IMR-90 (cell line): Measurements from ENCODE around the gene SESN2.

Source experiments
- BHLHE40 ChIP-seq: fragments of 150-350 bp; IDR thresholded peaks from 2 replicates; pipeline ENCODE4 v1.6.1; 2016; ENCODE audit warnings: mild to moderate bottlenecking, low read depth, low read length
- CEBPB ChIP-seq: IDR thresholded peaks from 2 replicates; pipeline ENCODE4 v1.6.1; 2012; ENCODE audit warnings: low read depth, low read length, improper control_type of control experiment
- CTCF ChIP-seq: conservative IDR thresholded peaks from 2 replicates; pipeline ENCODE4 v1.5.1; 2012; ENCODE audit warnings: mild to moderate bottlenecking, low read depth, low read length, improper control_type of control experiment
- ELK1 ChIP-seq: fragments of 150-350 bp; IDR thresholded peaks from 2 replicates; pipeline ENCODE4 v1.6.1; 2016; ENCODE audit warnings: low read depth, mild to moderate bottlenecking, low read length, moderate library complexity, borderline replicate concordance
- MAFK ChIP-seq: IDR thresholded peaks from 2 replicates; pipeline ENCODE4 v1.6.1; 2012; ENCODE audit warnings: low read depth, low read length, improper control_type of control experiment
- MXI1 ChIP-seq: IDR thresholded peaks from 2 replicates; pipeline ENCODE4 v1.6.1; 2012; ENCODE audit warnings: low read depth, mild to moderate bottlenecking, low read length, moderate library complexity, borderline replicate concordance
- POLR2A ChIP-seq: IDR thresholded peaks from 2 replicates; pipeline ENCODE4 v1.6.1; 2012; ENCODE audit warnings: mild to moderate bottlenecking, low read depth, low read length
- RAD21 ChIP-seq: IDR thresholded peaks from 2 replicates; pipeline ENCODE4 v1.6.1; 2012; ENCODE audit warnings: low read length, improper control_type of control experiment
- RCOR1 ChIP-seq: IDR thresholded peaks from 2 replicates; pipeline ENCODE4 v1.6.1; 2012; ENCODE audit warnings: mild to moderate bottlenecking, low read length, improper control_type of control experiment; ENCODE audit not compliant: insufficient replicate concordance
- RFX5 ChIP-seq: IDR thresholded peaks from 2 replicates; pipeline ENCODE4 v1.8.0; 2012; ENCODE audit warnings: low read depth, mild to moderate bottlenecking, low read length, moderate library complexity
- SMC3 ChIP-seq: fragments of 150-350 bp; IDR thresholded peaks from 2 replicates; pipeline ENCODE4 v1.6.1; 2016; ENCODE audit warnings: low read depth, mild to moderate bottlenecking, antibody characterized with exemption, low read length, moderate library complexity
- USF2 ChIP-seq: fragments of 150-350 bp; IDR thresholded peaks from 2 replicates; pipeline ENCODE4 v1.6.1; 2017; ENCODE audit warnings: mild to moderate bottlenecking, antibody characterized with exemption, low read length, low read depth

- TF ChIP-seq POLR2A, result no peak
- no peak for TF ChIP-seq MAFK
- no peak for TF ChIP-seq CTCF
- no peak for TF ChIP-seq SMC3
- TF ChIP-seq MXI1, result no peak
- no peak for TF ChIP-seq RAD21
- TF ChIP-seq CEBPB, result no peak
- no peak for TF ChIP-seq USF2
- TF ChIP-seq RCOR1, result no peak
- no peak for TF ChIP-seq RFX5
- TF ChIP-seq ELK1, result no peak
- TF ChIP-seq BHLHE40, result no peak
Observed at GRCh38 chr1:28247612-28248272, 11.6 kb upstream of the SESN2 start.
